Caki2 (cell line): ENCODE data around the gene OR2L13. TPM values are rescaled to one million over a fixed set of nuclear protein-coding genes. Genes with fewer than 3 reads are reported as not detected.
"Not testable (repeated sequence)": the region's sequence is repeated elsewhere in the genome, so short reads cannot be mapped to it uniquely, and the experiment has no call there.

ENCODE experiments used
- DNase-seq: peaks from one replicate; pipeline ENCODE4 v3.0.0-alpha.2; 2015; ENCODE audit warnings: low read depth
- in situ Hi-C: cut with HindIII; loops from 2 replicates; pipeline ENCODE4 v1.10.0; 2016; ENCODE audit warnings: low sequenced_read_pairs, low pct_unique_long_range_greater_than_20kb, mixed read lengths
- total RNA-seq: library from RNA; depleted of rRNA; stranded (reverse); fragments of >200 nt; shearing (Covaris generic); gene quantifications from 2 replicates; pipeline ENCODE4 v1.2.3, GENCODE V29; 2014; ENCODE audit warnings: low replicate concordance; rRNA removed

OR2L13 gene
- total RNA-seq, result not detected in 2 replicates

GRCh38 chr1:248094884-248095283 is at the start of gene OR2L13:
TSS of gene OR2L13 (plus strand) at chr1:248095184. CDS start at chr1:248099376, 4,192 bp downstream.
- in situ Hi-C loops, result no loop called here
- no peak for DNase-seq

- no peak for DNase-seq
- in situ Hi-C loops, result no loop called here
These were observed 49.8 kb upstream of the OR2L13 start for GRCh38 chr1:248045209-248045608.

- in situ Hi-C loops, result no loop called here
- DNase-seq, result no peak
These were observed 48.4 kb upstream of the OR2L13 start, which contains the start of gene OR2L3 for GRCh38 chr1:248046536-248046935. TSS of gene OR2L3 (plus strand) at chr1:248046836. CDS start at chr1:248060682, 13,846 bp downstream.

GRCh38 chr1:248047008-248047407 is 48.0 kb upstream of the OR2L13 start:
- no peak for DNase-seq
- in situ Hi-C loops, result no loop called here

- DNase-seq, result no peak
- in situ Hi-C loops, result no loop called here
These were observed 40.3 kb upstream of the OR2L13 start for GRCh38 chr1:248054671-248055070.

- DNase-seq, result no peak
- in situ Hi-C loops, result no loop called here
These were observed 39.7 kb upstream of the OR2L13 start for GRCh38 chr1:248055261-248055660.

- no peak for DNase-seq
- in situ Hi-C loops, result no loop called here
These were observed 29.9 kb upstream of the OR2L13 start for GRCh38 chr1:248065071-248065470.

GRCh38 chr1:248065604-248066003 is 29.4 kb upstream of the OR2L13 start:
- in situ Hi-C loops, result no loop called here
- no peak for DNase-seq

GRCh38 chr1:248083864-248084263 is 11.1 kb upstream of the OR2L13 start:
- in situ Hi-C loops, DNase-seq: not testable (repeated sequence)

- no peak for DNase-seq
These were observed 3.5 kb downstream of the OR2L13 start for GRCh38 chr1:248098529-248098928.

GRCh38 chr1:248102847-248103246 is 7.9 kb downstream of the OR2L13 start:
- in situ Hi-C loops, result no loop called here
- DNase-seq, result no peak

More at GRCh38 chr1:248098529-248098928, 3.5 kb downstream of the OR2L13 start:
- in situ Hi-C loops, result no loop called here

- in situ Hi-C loops, result no loop called here
- DNase-seq, result peak; percentile 1
These were observed 16.2 kb downstream of the OR2L13 start for GRCh38 chr1:248111157-248111556.

- no peak for DNase-seq
- in situ Hi-C loops, result no loop called here
These were observed 19.9 kb downstream of the OR2L13 start for GRCh38 chr1:248114890-248115289.

GRCh38 chr1:248127653-248128052 is 32.7 kb downstream of the OR2L13 start:
- in situ Hi-C loops, result no loop called here
- no peak for DNase-seq

GRCh38 chr1:248136811-248137210 is 41.8 kb downstream of the OR2L13 start:
- in situ Hi-C loops, result no loop called here
- no peak for DNase-seq

- no peak for DNase-seq
- in situ Hi-C loops, result no loop called here
These were observed 45.9 kb downstream of the OR2L13 start for GRCh38 chr1:248140846-248141245.

GRCh38 chr1:248143311-248143710 is 48.3 kb downstream of the OR2L13 start:
- no peak for DNase-seq
- in situ Hi-C loops, result no loop called here

- in situ Hi-C loops, result no loop called here
These were observed 49.7 kb downstream of the OR2L13 start, which contains the start of gene OR2M5 for GRCh38 chr1:248144513-248145198. TSS of gene OR2M5 (plus strand) at chr1:248145148. CDS start at chr1:248145148, 0 bp downstream.

More at GRCh38 chr1:248144513-248145198, 49.7 kb downstream of the OR2L13 start, which contains the start of gene OR2M5:
- DNase-seq, result no peak
